NCI-H2107 treated with DMSO at 0.1 percent for 48 hours (cell line): ENCODE data around the gene KRT78.

Experiments used
- DNase-seq: peaks from one replicate; lab custom pipeline; 2025; ENCODE audit not compliant: unreplicated experiment; lab: John Stamatoyannopoulos, UW

KRT78 gene

GRCh38 chr12:52826611-52827498 lies 21.9 kb downstream of the KRT78 start:
- DNase-seq: no peak

- no peak for DNase-seq
These were observed 22.8 kb downstream of the KRT78 start for GRCh38 chr12:52825961-52826360.

DNA sequence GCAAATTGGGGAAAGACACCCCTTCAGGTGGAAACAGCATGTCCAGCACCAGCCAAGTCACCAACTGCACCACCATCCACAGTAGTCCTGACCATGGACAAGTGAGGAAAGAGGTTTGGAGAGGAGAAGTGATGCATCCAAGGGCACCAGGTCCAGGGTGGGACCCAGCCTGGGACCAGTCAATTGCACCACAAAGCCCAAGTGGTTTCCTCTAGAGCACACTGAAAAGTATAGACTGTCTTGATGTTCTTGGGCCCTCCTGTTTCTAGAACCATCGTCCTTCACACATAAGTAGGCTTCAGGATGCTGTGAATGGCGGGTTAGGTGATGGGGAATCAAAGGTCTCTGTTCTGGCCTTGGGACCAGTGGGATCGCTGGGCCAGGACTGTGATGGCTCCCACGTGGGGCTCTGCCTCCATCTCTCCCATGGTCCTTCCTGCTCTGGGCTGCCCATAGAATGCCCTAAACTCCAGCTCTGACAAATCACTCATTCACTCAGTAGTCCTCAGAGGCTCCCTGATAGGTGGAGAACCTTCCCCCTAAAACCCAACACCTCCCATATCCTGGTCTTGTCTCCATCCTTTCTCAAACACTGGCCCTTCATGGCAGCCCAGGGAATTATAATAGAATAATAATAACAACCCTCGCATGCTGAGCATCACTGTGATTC lies 23.9 kb downstream of the KRT78 start:
- no peak for DNase-seq

DNA sequence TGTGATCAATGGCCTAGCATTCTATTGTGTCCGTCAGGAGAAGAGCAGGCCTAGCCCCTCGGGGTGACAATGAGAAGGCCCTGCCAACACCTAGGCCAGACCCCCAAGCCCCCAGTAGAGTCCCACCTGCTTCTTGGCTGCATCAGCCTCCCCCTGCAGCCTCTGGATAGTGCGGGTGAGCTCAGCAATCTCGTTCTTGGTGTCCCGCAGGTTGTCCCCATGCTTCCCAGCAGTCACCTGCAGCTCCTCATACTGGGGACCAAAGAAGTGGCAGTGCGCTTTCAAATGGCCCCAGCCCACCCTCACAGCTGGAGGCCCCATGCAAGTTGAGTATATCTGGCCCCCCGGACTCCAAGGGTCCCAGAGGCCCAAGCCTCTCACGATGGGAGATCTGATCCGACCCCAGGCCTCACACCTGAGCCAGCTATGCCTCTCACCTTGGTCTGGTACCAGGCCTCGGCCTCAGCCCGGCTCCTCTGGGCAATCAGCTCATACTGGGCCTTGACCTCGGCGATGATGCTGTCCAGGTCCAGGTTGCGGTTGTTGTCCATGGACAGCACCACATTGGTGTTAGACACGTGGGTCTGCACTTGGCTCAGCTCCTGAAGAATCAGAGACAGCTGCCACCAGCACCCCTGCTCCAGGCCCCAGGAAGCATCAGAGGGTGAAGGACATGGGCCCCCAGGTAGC lies 24.9 kb downstream of the KRT78 start:
- no peak for DNase-seq

DNA sequence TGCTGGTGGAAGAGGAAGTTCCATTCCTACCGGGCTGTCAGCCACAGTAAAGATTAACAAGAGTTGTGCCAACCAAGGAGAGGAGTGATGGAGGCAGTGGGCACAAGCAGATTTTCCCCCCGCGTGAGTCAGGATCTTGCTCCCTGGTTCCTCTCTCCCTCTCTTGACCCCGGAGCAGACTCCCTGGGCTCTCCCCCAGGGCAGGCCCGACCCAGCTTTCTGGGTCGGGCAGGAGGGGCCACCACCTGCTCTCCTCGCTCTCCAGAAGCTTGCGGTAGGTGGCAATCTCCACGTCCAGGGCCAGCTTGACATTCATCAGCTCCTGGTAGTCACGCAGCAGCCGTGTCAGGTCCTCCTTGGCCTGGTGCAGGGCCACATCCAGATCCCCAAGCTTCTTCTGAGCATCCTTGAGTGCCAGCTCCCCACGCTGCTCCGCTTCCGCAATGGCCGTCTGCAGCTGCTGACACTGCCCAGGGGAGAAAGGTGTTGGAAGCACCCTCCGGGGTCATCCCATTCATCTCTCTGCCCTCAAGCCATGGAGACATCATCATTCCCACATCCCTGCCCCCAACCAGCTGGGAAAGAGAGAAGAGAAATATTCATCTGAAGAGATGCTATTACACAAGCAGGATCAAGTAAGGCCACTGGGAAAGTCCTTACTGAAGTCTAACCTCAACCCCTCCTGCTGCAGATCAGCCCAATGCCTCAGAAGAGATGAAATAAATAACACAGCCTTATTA lies 25.9 kb downstream of the KRT78 start:
- no peak for DNase-seq

- no peak for DNase-seq
These were observed 26.8 kb downstream of the KRT78 start for GRCh38 chr12:52821826-52822660.

- no peak for DNase-seq
These were observed 27.6 kb downstream of the KRT78 start for GRCh38 chr12:52821071-52821730.

DNA sequence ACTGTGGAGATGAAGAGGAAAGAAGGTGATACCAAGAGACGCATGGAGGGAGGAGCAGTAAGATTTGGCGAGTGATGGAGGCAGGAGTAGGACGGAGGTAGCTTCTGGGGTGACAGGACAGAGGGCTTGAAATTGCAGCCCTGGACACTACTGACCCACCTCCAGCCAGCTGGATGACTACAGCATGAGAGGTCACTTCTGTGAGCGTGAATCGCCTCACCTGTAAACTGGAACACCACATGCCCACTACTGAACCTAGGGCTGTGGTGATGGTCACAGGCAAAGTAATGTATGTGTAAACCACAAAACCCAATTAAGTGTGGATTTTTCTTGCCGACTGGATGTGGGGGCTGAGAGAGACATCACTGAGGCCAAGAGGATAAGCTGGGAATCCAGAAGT lies 28.3 kb downstream of the KRT78 start:
- DNase-seq: no peak

DNA sequence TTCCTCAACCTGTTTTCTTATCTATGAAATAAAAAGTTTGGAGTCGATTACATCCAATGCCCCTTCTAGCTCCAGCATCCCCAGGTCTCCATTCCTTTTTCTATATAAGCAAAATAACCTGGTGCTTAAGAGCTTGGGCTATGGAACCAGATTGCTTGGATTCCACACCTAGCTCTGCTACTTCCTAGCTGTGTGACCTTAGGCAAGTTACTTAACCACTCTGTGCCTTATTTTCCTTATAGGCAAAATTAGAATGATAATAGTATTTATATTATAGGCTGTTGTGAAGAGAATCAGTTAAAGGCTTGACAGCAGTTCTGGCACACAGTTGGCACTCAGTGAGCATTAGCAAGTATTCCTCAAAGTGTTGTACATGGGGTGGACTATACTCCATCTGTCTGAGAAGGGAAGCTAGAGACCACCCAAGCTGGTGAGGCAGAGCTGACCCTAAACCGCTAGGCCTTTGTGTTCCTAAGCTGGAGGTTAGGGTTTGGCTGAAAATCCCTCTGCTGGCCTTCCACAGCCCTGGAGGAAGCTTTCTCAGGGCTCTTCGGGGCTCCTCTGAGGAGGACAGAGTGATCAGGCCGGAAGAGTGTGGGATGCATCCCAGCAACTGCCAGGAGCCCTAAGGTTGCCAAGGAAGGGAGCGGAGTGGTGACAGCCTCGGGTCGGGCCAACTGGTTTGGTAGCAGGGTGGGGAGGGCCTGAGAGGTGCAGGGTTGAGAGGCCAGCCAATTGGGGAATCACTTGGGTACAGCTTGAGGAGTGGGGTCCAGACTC lies 28.9 kb downstream of the KRT78 start:
- DNase-seq: no peak

DNA sequence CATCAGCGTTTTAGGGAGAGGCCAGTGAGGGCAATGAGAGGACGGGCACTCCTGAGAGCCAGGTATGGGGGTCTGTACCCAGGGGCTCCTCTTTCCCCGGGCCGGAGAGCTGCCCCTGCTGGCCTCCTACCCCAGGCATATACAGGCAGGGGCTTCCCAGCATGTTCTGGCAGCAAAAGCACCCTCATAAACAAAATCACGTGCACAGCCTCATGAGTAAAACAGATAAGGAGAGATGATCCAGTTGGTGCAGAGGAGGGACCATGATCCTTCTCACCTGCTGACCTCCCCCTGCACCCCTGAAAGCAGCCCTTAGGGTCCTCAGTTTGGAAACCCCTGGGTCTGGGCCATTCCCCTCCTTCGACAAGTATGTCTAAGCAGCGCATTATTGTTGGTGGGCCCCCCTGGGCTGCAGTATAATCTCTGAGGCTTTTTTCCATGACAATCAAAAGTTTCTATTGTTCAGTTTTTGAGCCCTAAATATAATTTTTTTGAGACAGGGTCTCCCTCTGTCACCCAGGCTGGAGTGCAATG lies 29.8 kb downstream of the KRT78 start:
- DNase-seq: no peak

GRCh38 chr12:52818388-52818787 lies 30.4 kb downstream of the KRT78 start:
- DNase-seq: no peak

DNA sequence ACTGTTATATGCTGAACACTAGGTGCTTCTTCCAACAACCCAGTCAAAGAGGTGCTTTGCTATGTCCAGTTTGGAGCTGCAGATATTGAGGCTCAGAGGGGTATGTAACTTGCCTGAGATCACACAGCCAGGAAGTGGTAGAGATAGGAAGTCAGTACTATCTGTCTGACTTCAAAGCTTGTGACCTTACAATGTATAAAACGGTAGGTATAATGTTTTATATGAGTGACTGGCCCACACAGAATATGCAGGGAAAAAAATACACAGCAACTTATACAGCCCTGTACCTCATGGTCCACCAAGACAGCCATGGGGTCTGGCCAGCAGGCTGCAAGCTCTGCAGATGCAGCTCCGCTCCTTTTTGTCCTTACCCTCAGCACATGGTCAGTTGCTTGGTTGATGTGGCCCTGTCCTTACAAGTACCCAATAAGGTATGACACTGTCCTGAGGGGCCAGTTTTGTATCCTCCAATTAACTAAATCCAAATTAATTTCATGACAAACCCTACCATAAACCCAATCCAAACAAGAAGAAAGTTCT lies 31.0 kb downstream of the KRT78 start:
- DNase-seq: no peak

DNA sequence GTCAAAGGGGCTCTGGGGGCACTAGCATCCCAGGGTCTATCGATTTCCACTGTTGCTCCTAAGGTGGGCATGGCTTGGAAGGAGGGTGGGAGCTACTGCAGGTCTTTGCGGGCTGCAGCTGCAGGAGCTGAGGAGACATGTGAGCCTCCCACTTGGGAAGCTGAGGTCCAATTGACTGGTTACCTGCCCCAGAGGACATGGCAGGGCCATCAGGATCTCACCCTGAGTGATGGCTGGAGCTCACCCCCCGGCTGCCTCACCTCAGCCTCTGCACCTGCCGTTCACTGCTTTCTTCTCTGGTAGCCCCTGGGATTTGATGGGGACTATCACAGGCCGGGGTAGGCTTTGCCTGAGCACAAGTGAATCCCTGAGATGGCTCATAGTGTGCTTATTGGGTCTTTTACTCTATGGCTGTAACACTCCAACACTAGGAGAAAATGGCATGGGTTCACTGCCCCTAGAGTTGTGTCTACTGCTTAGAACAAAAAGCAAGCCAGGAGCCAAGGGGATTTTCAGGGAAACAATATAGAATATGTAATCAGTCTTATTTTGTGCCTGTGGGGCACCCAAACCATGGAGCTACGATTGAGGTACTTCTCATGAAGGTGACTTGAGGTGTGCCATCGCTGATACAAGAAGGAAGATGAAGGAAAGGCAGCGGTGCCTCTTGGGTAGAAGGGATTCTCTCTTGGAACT lies 31.6 kb downstream of the KRT78 start:
- no peak for DNase-seq

GRCh38 chr12:52815676-52816588 lies 32.9 kb downstream of the KRT78 start:
- DNase-seq: no peak

- DNase-seq: no peak
These were observed 33.6 kb downstream of the KRT78 start for GRCh38 chr12:52815161-52815560.

DNA sequence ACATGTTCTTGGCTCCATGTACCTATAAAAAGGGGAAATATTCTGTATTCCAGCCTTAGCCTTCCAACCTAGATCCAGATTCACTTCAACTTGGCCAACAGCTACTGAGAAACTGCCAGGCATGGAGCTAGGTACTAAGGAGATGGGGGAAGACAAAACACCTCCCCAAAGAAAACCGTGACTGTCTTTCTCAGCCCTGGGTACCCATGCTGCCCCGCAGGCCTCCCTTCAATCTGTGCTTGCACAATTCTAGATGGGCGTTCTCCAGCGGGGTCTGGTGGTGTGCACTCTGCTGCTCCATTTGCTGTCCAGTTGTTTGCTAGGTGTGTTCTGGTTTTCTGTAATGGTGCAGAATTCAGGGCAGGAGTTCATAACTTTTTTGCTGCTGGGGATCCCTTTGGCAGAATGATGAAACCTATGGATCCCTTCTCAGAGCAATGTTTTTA lies 34.1 kb downstream of the KRT78 start:
- DNase-seq: no peak
